ENCODE data around the gene FBXW7.
A peak's percentile ranks its signal among the peaks of the same experiment; 100 is the strongest.

FBXW7 gene

DNA sequence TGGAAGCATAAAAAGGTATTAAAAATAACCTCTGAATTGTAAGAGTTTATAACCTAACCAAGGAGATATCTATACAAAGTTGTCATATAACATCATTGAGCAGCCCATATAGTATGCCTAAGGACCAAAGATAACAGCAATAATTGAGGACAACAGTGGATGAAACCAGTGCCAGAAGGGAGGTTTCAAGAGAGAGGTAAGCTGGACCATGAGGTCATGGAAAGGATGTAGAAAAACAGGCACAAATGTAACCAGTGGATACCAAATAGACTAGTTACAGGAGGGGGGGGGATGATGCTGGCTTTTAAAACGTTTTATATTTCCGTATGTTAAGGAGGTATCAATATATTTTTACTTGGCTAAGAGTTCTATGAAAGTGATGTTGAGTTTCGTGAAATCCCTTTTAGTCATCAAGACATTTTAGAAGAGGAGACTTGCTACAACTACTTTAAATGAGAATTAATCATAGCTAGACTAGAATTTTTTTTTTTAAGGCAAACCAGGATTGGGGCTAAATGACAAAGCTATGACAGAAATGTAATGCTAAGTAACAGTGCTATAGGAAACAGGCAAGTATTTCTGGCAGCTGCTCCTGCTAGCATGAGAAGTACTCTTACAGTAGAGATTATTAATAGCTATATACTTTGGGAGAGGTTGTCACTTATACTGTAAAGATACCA, 161.1 kb downstream of the FBXW7 start:
- peak overlapping the region in 1 of 2 donors; percentile 57 for H3K27ac Mint-ChIP-seq
- no peak for DNase-seq
- H3K27me3 Mint-ChIP-seq: no peaks in the 10 kb centered on the region
- no peaks in the 10 kb centered on the region for H3K36me3 Mint-ChIP-seq (ENCODE audit: insufficient read depth)
- no peak overlapping the region for H3K4me3 Mint-ChIP-seq
- ATAC-seq (replicated peaks): no peak
- H3K9me3 Mint-ChIP-seq: no peaks in the 10 kb centered on the region
- peaks cover 11 to 25% of the 10 kb centered on the region in 2 donors for H3K4me1 Mint-ChIP-seq (ENCODE audit: low read depth in 2 of 2)

- H3K27ac Mint-ChIP-seq: peak overlapping the region in 1 of 2 donors; percentile 57
- no peaks in the 10 kb centered on the region for H3K27me3 Mint-ChIP-seq
- H3K36me3 Mint-ChIP-seq (ENCODE audit: insufficient read depth): no peaks in the 10 kb centered on the region
- DNase-seq (no peak), ATAC-seq (replicated peaks) (no peak)
- no peak overlapping the region for H3K4me3 Mint-ChIP-seq
- H3K9me3 Mint-ChIP-seq: no peaks in the 10 kb centered on the region
- H3K4me1 Mint-ChIP-seq (ENCODE audit: low read depth in 2 of 2): peaks cover 13 to 31% of the 10 kb centered on the region in 2 donors
These were observed 161.7 kb downstream of the FBXW7 start for GRCh38 chr4:152374153-152374552.

DNA sequence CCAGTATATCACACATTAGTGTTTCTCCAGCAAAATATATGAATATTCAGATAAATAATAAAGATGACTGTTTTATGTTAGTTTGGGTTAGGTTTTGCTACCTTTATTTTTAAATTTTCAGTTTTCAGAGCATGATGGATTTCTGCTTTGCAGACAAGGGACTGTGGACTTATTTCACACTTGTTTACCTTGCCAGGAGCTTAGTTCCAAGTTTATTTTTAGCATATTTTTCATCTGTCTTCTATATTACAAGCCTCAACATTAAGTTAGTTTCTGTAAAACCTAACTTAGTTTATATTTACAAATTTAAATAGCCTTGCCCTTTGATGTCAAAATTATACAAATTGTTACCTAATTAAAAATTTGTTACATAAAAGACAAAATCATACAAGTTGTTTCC, 163.4 kb downstream of the FBXW7 start:
- Mint-ChIP-seq H3K9me3 (no peaks in the 10 kb centered on the region), H3K27ac (no peak overlapping the region), H3K36me3 (ENCODE audit: insufficient read depth) (no peaks in the 10 kb centered on the region), H3K27me3 (no peaks in the 10 kb centered on the region), H3K4me3 (no peak overlapping the region), H3K4me1 (ENCODE audit: low read depth in 2 of 2) (peaks cover 14 to 29% of the 10 kb centered on the region in 2 donors)
- ATAC-seq (replicated peaks) (no peak), DNase-seq (no peak)

- peaks cover 17 to 34% of the 10 kb centered on the region in 2 donors for H3K4me1 Mint-ChIP-seq (ENCODE audit: low read depth in 2 of 2)
- H3K27ac Mint-ChIP-seq: peak overlapping the region in 1 of 2 donors; percentile 72
- no peak overlapping the region for H3K4me3 Mint-ChIP-seq
- ATAC-seq (replicated peaks): no peak
- DNase-seq: no peak
- no peaks in the 10 kb centered on the region for H3K36me3 Mint-ChIP-seq (ENCODE audit: insufficient read depth)
- no peaks in the 10 kb centered on the region for H3K27me3 Mint-ChIP-seq
- H3K9me3 Mint-ChIP-seq: no peaks in the 10 kb centered on the region
These were observed 166.0 kb downstream of the FBXW7 start for GRCh38 chr4:152369902-152370295.

- Mint-ChIP-seq H3K27me3 (no peaks in the 10 kb centered on the region), H3K36me3 (ENCODE audit: insufficient read depth) (no peaks in the 10 kb centered on the region), H3K4me3 (no peak overlapping the region), H3K4me1 (ENCODE audit: low read depth in 2 of 2) (peaks cover 17 to 30% of the 10 kb centered on the region in 2 donors), H3K9me3 (no peaks in the 10 kb centered on the region), H3K27ac (peak overlapping the region in 1 of 2 donors; percentile 72)
- no peak for ATAC-seq (replicated peaks)
- DNase-seq: no peak
These were observed 166.5 kb downstream of the FBXW7 start for GRCh38 chr4:152369203-152369901.

DNA sequence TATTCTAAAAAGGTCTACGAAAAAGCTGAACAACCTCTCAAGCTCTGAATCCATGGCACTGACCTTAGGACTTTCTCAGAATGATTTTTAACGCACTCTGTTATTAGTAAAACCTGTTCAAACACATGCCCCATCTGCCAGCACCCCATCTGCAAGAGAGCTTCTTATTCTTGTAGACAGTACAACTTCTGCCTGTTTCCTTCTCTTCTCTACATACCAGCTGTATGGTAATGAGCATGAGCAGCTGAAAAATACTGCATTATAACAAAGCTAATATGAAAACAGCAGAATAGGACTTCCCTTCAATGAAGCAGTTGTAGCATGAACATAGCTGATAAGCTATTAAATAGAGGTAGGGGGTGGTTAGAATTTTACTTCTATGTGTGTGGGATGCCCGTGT, 167.9 kb downstream of the FBXW7 start:
- ATAC-seq (replicated peaks) (no peak), DNase-seq (no peak)
- Mint-ChIP-seq H3K4me3 (no peak overlapping the region), H3K27me3 (no peaks in the 10 kb centered on the region), H3K36me3 (ENCODE audit: insufficient read depth) (no peaks in the 10 kb centered on the region), H3K9me3 (no peaks in the 10 kb centered on the region), H3K4me1 (ENCODE audit: low read depth in 2 of 2) (peaks cover 12 to 25% of the 10 kb centered on the region in 2 donors), H3K27ac (no peak overlapping the region)

GRCh38 chr4:152364883-152365282, 171.0 kb downstream of the FBXW7 start:
- Mint-ChIP-seq H3K4me3 (no peak overlapping the region), H3K36me3 (ENCODE audit: insufficient read depth) (no peaks in the 10 kb centered on the region), H3K4me1 (ENCODE audit: low read depth in 2 of 2) (peaks cover 12 to 25% of the 10 kb centered on the region in 2 donors), H3K27me3 (no peaks in the 10 kb centered on the region), H3K27ac (peak overlapping the region; percentile 0 to 1), H3K9me3 (no peaks in the 10 kb centered on the region)
- DNase-seq: no peak
- ATAC-seq (replicated peaks): no peak

DNA sequence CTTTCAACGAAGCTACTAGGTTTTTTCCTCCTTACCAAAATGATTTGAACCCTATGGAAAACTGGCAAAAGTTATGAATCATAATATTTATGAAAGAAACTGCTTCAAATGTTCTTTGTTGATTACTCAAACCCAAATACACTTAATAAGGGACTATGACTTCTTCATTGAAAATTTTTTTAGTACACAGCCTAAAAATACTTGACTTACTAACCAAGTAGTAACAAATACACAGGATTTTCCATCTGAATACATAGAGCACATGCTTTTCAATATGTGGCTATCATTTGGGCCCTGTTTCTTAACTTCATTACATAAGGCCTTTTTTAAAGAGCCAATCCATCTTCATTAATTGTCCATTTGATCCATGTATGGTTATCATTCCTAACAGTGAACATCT, 171.5 kb downstream of the FBXW7 start:
- no peak overlapping the region for H3K4me3 Mint-ChIP-seq
- no peaks in the 10 kb centered on the region for H3K9me3 Mint-ChIP-seq
- peaks cover under 1% of the 10 kb centered on the region for H3K36me3 Mint-ChIP-seq (ENCODE audit: insufficient read depth)
- no peaks in the 10 kb centered on the region for H3K27me3 Mint-ChIP-seq
- ATAC-seq (replicated peaks): no peak
- H3K27ac Mint-ChIP-seq: no peak overlapping the region
- H3K4me1 Mint-ChIP-seq (ENCODE audit: low read depth in 2 of 2): peaks cover 13 to 24% of the 10 kb centered on the region in 2 donors
- no peak for DNase-seq

DNA sequence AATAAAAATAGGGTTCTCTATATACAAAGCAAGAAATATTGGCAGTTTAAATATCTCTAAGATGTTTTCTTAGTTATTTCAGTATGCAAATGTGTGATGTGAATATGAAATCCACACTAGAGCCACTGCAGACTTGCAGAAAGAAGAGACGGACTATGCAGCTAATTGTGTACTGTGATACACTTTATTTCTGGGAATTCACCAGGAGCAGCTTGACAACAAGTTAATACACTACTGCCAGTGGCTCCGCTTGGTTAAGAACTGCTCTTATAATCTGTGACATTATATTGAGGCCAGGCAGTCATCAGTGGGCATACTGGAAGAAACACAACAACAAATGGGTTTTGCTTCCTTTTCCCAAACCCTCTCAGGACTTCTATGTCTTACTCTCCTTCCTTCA, 172.0 kb downstream of the FBXW7 start:
- ATAC-seq (replicated peaks) (no peak), DNase-seq (no peak)
- Mint-ChIP-seq H3K4me1 (ENCODE audit: low read depth in 2 of 2) (peaks cover 10 to 23% of the 10 kb centered on the region in 2 donors), H3K27me3 (no peaks in the 10 kb centered on the region), H3K36me3 (ENCODE audit: insufficient read depth) (peaks cover 5% of the 10 kb centered on the region), H3K4me3 (no peak overlapping the region), H3K27ac (no peak overlapping the region), H3K9me3 (no peaks in the 10 kb centered on the region)

DNA sequence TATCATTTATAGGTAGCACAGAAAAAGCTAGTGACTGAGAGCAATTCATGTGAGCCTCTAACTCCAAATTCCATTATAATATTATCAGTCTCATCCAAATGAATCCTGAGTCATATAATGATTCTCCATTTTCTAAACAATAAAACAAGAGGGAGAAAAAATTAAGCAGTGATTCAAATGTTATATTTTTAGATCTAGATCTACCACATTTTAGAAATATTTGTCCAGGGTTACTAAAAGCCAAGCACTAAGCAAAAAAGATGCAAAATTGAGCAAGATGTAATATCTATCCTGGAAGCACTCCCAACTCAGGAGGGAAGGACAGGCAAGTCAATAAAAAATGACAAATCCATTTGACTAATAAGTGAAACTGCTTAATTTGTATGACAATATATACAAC, 172.8 kb downstream of the FBXW7 start:
- Mint-ChIP-seq H3K36me3 (ENCODE audit: insufficient read depth) (peaks cover 6% of the 10 kb centered on the region), H3K27ac (no peak overlapping the region), H3K9me3 (no peaks in the 10 kb centered on the region), H3K4me1 (ENCODE audit: low read depth in 2 of 2) (peaks cover 10 to 23% of the 10 kb centered on the region in 2 donors), H3K4me3 (no peak overlapping the region), H3K27me3 (no peaks in the 10 kb centered on the region)
- ATAC-seq (replicated peaks) (no peak), DNase-seq (no peak)

GRCh38 chr4:152360045-152360410, 175.9 kb downstream of the FBXW7 start:
- DNase-seq (no peak), ATAC-seq (replicated peaks) (no peak)
- Mint-ChIP-seq H3K36me3 (ENCODE audit: insufficient read depth) (peaks cover 6% of the 10 kb centered on the region), H3K27me3 (no peaks in the 10 kb centered on the region), H3K4me1 (ENCODE audit: low read depth in 2 of 2) (peaks cover 8 to 24% of the 10 kb centered on the region in 2 donors), H3K27ac (no peak overlapping the region), H3K9me3 (no peaks in the 10 kb centered on the region), H3K4me3 (no peak overlapping the region)

DNA sequence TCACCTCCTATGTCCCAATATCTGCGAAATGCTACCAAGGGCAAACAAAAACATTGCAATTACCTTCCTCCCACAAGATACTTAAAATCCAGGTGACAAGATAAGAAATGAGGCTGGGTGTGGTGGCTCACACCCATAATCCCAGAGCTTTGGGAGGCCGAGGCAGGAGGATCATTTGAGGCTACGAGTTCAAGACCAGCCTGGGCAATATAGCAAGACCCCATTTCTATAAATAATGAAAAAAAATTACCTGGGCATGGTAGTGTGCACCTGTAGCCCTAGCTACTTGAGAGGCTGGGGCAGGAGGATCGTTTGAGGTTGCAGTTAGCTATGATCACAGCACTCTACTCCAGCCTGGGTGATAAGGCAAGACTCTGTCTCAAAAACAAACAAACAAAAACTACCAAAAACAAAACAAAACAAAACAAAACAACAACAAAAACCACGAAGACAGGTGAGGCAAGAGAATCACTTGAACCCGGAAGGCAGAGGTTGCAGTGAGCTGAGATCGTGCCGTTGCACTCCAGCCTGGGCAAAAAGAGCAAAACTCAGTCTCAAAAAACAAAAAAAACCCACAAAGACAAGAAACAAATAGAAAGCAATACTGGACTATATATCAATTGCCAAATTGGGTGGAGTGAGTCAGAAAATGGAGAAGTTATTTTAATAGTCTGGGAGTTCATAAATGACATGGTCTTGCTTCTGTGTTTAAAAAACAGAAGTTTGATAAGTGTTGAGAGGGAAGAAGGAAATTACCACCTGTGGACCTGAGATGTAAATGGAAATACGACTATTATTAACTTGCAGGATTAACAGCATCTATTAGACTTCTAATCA, 176.5 kb downstream of the FBXW7 start:
- no peaks in the 10 kb centered on the region for H3K27me3 Mint-ChIP-seq
- H3K4me3 Mint-ChIP-seq: no peak overlapping the region
- H3K4me1 Mint-ChIP-seq (ENCODE audit: low read depth in 2 of 2): peaks cover 4 to 22% of the 10 kb centered on the region in 2 donors
- H3K9me3 Mint-ChIP-seq: no peaks in the 10 kb centered on the region
- peaks cover 6% of the 10 kb centered on the region for H3K36me3 Mint-ChIP-seq (ENCODE audit: insufficient read depth)
- DNase-seq (no peak), ATAC-seq (replicated peaks) (no peak)
- no peak overlapping the region for H3K27ac Mint-ChIP-seq

DNA sequence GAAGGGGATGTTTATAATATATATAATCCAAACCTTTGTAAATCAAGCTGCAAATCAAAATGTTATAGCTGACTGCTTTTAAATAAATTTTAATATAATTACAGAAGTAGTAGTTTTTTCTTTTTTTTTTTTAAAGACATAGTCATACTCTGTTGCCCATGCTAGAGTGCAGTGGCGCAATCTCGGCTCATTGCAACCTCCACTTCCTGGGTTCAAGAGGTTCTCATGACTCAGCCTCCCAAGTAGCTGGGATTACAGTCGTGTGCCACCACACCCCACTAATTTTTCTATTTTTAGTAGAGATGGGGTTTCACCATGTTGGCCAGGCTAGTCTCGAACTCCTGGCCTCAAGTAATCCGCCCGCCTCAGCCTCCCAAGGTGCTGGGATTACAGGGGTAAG, 178.7 kb downstream of the FBXW7 start:
- Mint-ChIP-seq H3K36me3 (ENCODE audit: insufficient read depth) (peaks cover 6% of the 10 kb centered on the region), H3K4me3 (no peak overlapping the region), H3K4me1 (ENCODE audit: low read depth in 2 of 2) (peaks cover 10 to 22% of the 10 kb centered on the region in 2 donors), H3K27ac (no peak overlapping the region), H3K9me3 (no peaks in the 10 kb centered on the region), H3K27me3 (no peaks in the 10 kb centered on the region)
- no peak for DNase-seq
- no peak for ATAC-seq (replicated peaks)

All from effector memory CD8-positive, alpha-beta T cell (primary cell).